Glutamatergic neuron (in vitro differentiated cells): ENCODE measurements around the gene ASXL1. TPM values are rescaled to one million over a fixed set of nuclear protein-coding genes. Genes with fewer than 3 reads are reported as not detected.

ENCODE experiments used
- DNase-seq: peaks from one replicate; pipeline ENCODE4 v3.0.0; 2022
- H3K27ac Mint-ChIP-seq: one replicate; pipeline ENCODE4 v1.8.0; 2020; ENCODE audit warnings: mild to moderate bottlenecking, mixed read lengths, inconsistent platforms; ENCODE audit not compliant: unreplicated experiment
- H3K27me3 Mint-ChIP-seq: one replicate; pipeline ENCODE4 v1.8.0; 2020; ENCODE audit warnings: mild to moderate bottlenecking, moderate library complexity, mixed read lengths, inconsistent platforms; ENCODE audit not compliant: unreplicated experiment
- H3K36me3 Mint-ChIP-seq: one replicate; pipeline ENCODE4 v1.8.0; 2020; ENCODE audit warnings: mild to moderate bottlenecking, mixed read lengths, inconsistent platforms; ENCODE audit not compliant: unreplicated experiment
- H3K4me1 Mint-ChIP-seq: one replicate; pipeline ENCODE4 v1.8.0; 2020; ENCODE audit warnings: mild to moderate bottlenecking, low read depth, mixed read lengths, inconsistent platforms; ENCODE audit not compliant: unreplicated experiment
- H3K4me3 Mint-ChIP-seq: one replicate; pipeline ENCODE4 v1.8.0; 2020; ENCODE audit warnings: mild to moderate bottlenecking, mixed read lengths, inconsistent platforms; ENCODE audit not compliant: unreplicated experiment
- H3K9me3 Mint-ChIP-seq: one replicate; pipeline ENCODE4 v1.8.0; 2020; ENCODE audit warnings: mild to moderate bottlenecking, moderate library complexity, mixed read lengths, inconsistent platforms; ENCODE audit not compliant: unreplicated experiment
- total RNA-seq: library from RNA; stranded (reverse); fragmentation: NEBNext Ultra II Directional; extraction: Animal tissue kit (Norgen Biotek cat#: 25700); gene quantifications from one replicate; pipeline ENCODE4 v1.2.1, GENCODE V29; 2021; ENCODE audit not compliant: unreplicated experiment
- TF ChIP-seq, protein P1 (sequence below): fragments of 200-600 bp; sonication (generic); IDR thresholded peaks from one replicate; pipeline ENCODE4 v1.5.0; 2021; ENCODE audit not compliant: partially characterized antibody, unreplicated experiment

The ASXL1 gene
- total RNA-seq, 1 donor from 2014 or later = 85.1 TPM

DNA sequence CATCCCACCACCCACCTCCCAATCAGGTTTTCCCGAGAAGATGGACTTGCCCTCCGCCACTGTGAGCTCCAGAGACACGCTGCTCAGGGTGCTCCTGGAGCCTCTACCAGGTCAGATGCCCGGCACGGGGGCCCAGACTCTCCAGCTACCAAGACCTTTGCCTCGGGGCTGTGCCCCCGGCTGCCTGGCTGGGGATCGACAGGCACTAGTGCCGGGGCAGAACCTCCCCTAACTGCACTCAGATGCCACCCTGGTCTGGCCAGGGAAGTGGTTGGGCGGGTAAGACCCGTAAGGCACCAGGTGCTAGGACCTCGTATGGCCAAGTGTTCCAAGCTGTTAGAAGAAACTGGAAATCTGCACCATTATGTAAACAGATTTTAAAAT lies 100.7 kb downstream of the ASXL1 start:
- TF ChIP-seq, protein P1, sequence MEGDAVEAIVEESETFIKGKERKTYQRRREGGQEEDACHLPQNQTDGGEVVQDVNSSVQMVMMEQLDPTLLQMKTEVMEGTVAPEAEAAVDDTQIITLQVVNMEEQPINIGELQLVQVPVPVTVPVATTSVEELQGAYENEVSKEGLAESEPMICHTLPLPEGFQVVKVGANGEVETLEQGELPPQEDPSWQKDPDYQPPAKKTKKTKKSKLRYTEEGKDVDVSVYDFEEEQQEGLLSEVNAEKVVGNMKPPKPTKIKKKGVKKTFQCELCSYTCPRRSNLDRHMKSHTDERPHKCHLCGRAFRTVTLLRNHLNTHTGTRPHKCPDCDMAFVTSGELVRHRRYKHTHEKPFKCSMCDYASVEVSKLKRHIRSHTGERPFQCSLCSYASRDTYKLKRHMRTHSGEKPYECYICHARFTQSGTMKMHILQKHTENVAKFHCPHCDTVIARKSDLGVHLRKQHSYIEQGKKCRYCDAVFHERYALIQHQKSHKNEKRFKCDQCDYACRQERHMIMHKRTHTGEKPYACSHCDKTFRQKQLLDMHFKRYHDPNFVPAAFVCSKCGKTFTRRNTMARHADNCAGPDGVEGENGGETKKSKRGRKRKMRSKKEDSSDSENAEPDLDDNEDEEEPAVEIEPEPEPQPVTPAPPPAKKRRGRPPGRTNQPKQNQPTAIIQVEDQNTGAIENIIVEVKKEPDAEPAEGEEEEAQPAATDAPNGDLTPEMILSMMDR = no peak
- H3K27me3 Mint-ChIP-seq = peaks cover 20% of the 10 kb centered on the region
- peaks cover 29% of the 10 kb centered on the region for H3K9me3 Mint-ChIP-seq
- no peaks in the 10 kb centered on the region for H3K36me3 Mint-ChIP-seq
- peak overlapping the region; percentile 83 for H3K4me3 Mint-ChIP-seq
- H3K4me1 Mint-ChIP-seq = peaks cover 38% of the 10 kb centered on the region
- H3K27ac Mint-ChIP-seq = peak overlapping the region; percentile 84
- DNase-seq = no peak

DNA sequence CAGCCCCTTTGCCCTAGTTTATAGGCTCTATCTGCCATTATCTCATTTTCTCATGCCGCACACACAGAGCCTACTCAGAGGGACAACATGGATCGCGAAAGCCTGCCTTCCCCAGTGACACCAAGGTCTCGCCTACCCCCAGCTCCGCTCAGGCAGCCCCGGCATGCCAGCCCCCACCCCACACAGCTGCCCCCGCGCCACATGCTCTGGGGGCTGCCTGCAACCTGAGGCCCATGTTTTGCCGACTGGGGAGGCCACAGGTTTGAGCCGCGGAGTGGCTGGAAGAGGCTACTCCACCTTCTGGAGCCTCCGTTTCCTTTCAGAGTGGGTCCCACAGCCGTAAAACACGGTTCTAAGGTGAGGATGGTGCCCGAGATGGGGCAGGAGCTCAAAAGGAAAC lies 102.1 kb downstream of the ASXL1 start:
- H3K4me1 Mint-ChIP-seq = peaks cover 38% of the 10 kb centered on the region
- H3K27ac Mint-ChIP-seq = peak overlapping the region; percentile 4
- H3K36me3 Mint-ChIP-seq = peaks cover 6% of the 10 kb centered on the region
- TF ChIP-seq, protein P1 = no peak
- peaks cover 19% of the 10 kb centered on the region for H3K27me3 Mint-ChIP-seq
- H3K4me3 Mint-ChIP-seq = no peak overlapping the region
- H3K9me3 Mint-ChIP-seq = peaks cover 25% of the 10 kb centered on the region
- no peak for DNase-seq

- peaks cover 22% of the 10 kb centered on the region for H3K9me3 Mint-ChIP-seq
- peaks cover 39% of the 10 kb centered on the region for H3K4me1 Mint-ChIP-seq
- DNase-seq = no peak
- H3K27ac Mint-ChIP-seq = no peak overlapping the region
- peaks cover 20% of the 10 kb centered on the region for H3K27me3 Mint-ChIP-seq
- TF ChIP-seq, protein P1 = no peak
- H3K4me3 Mint-ChIP-seq = no peak overlapping the region
- peaks cover 6% of the 10 kb centered on the region for H3K36me3 Mint-ChIP-seq
These were observed 102.7 kb downstream of the ASXL1 start for GRCh38 chr20:32460683-32461320.

DNA sequence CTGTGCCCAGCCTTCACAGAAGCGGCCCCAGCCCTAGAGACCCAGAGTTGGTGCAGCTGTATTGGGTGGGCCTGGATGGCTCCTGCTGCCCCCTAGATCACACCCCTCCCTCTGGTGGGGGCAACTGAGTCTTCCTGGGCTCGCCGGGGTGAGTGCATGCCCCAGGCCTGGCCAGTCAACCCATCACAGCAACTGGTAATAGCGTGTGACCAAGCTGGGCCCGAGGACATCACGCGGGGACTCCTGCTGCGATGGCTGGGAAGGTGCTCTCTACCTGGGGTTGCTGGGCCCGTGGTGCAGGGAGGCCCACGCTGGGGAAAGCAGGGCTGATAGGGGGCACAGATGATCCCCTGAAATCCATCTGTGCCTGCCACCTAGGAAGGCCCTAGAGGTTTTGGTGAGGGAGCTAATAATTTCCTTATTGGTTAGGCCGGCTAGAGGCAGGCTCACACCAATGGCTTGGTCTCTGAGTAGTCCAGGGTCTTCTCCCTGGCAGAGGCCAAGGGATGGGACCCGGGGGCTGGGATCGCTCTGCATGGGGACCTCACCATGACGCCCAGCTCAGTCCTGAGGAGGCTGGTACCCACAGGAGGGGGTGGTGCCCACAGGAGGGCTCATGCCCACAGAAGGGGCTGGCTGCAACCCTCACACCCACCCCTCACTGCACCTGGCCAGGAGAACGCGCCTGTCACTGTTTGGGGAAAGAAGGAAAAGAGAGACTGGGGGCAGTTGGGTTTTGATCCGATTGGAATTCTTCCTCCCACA lies 103.9 kb downstream of the ASXL1 start:
- DNase-seq = no peak
- TF ChIP-seq, protein P1 = no peak
- H3K36me3 Mint-ChIP-seq = peaks cover 6% of the 10 kb centered on the region
- peak overlapping the region; percentile 33 for H3K27ac Mint-ChIP-seq
- peaks cover 26% of the 10 kb centered on the region for H3K27me3 Mint-ChIP-seq
- no peak overlapping the region for H3K4me3 Mint-ChIP-seq
- peaks cover 25% of the 10 kb centered on the region for H3K9me3 Mint-ChIP-seq
- peaks cover 33% of the 10 kb centered on the region for H3K4me1 Mint-ChIP-seq
